CD14-positive monocyte (primary cell): Measurements from ENCODE around the gene NRXN3. TPM values are rescaled to one million over a fixed set of nuclear protein-coding genes. Genes with fewer than 3 reads are reported as not detected.

Experiments used
- DNase-seq, 3 donors: peaks; one replicate each; pipeline ENCODE4 v3.0.0-alpha.2; 2011 to 2022
- H2AFZ ChIP-seq: 2 replicates; pipeline ENCODE4 v1.6.0; 2012; ENCODE audit warnings: mild to moderate bottlenecking, low read depth, low read length, inconsistent platforms; ENCODE audit not compliant: insufficient read depth, poor library complexity, severe bottlenecking
- H3K27ac ChIP-seq, 2 donors: 1 replicate in 1 of 2; 2 replicates in 1 of 2; pipeline ENCODE4 v1.5.1; 2012 to 2013; ENCODE audit warnings: low read length in 2 of 2, control low read depth in 1 of 2, inconsistent platforms in 1 of 2, low read depth in 1 of 2, mild to moderate bottlenecking in 1 of 2
- H3K27me3 ChIP-seq, 2 donors: one replicate each; pipeline versions ENCODE4 v1.6.0 to v1.6.1; 2011 to 2013; ENCODE audit warnings: low read length in 2 of 2; ENCODE audit not compliant: control insufficient read depth in 2 of 2, insufficient read depth in 2 of 2
- H3K36me3 ChIP-seq, 2 donors: replicated peaks in 1 of 2; 1 replicate in 1 of 2; 2 replicates in 1 of 2; pipeline versions ENCODE4 v1.5.1 to v1.6.1; 2012 to 2013; ENCODE audit warnings: low read length in 2 of 2, control low read depth in 1 of 2, inconsistent platforms in 1 of 2, mild to moderate bottlenecking in 1 of 2; ENCODE audit not compliant: insufficient read depth in 2 of 2, control insufficient read depth in 1 of 2
- H3K4me1 ChIP-seq, 2 donors: 1 replicate in 1 of 2; 2 replicates in 1 of 2; pipeline versions ENCODE4 v1.5.1 to v1.6.1; 2012 to 2013; ENCODE audit warnings: low read length in 2 of 2, control low read depth in 1 of 2, inconsistent platforms in 1 of 2, mild to moderate bottlenecking in 1 of 2, moderate library complexity in 1 of 2; ENCODE audit not compliant: insufficient read depth in 2 of 2, control insufficient read depth in 1 of 2
- H3K4me2 ChIP-seq: replicated peaks from 2 replicates; pipeline ENCODE3; 2012; ENCODE audit warnings: low read length, moderate library complexity, mild to moderate bottlenecking; ENCODE audit not compliant: poor library complexity, severe bottlenecking; ENCODE audit errors: extremely low read depth
- H3K4me3 ChIP-seq, 3 experiments: fragments of 200-600 bp in 1 of 3; sonication (generic) in 1 of 3; replicated peaks in 1 of 3; 1 replicate in 2 of 3; 2 replicates in 1 of 3; pipeline ENCODE4 v1.5.1; 2011 to 2013; ENCODE audit warnings: low read length in 3 of 3, mild to moderate bottlenecking in 3 of 3, control low read depth in 2 of 3, low read depth in 2 of 3, inconsistent platforms in 1 of 3, moderate library complexity in 1 of 3
- H3K79me2 ChIP-seq: 2 replicates; pipeline ENCODE4 v1.6.0; 2012; ENCODE audit warnings: mild to moderate bottlenecking, control low read depth, inconsistent platforms, low read length, moderate library complexity; ENCODE audit not compliant: insufficient read depth
- H3K9ac ChIP-seq: 2 replicates; pipeline ENCODE4 v1.6.0; 2017; ENCODE audit warnings: low read length, mild to moderate bottlenecking; ENCODE audit not compliant: insufficient read depth, poor library complexity, severe bottlenecking
- H3K9me3 ChIP-seq, 2 donors: replicated peaks in 1 of 2; 1 replicate in 1 of 2; 2 replicates in 1 of 2; pipeline versions ENCODE4 v1.5.1 to v1.6.1; 2012 to 2013; ENCODE audit warnings: low read length in 2 of 2, control low read depth in 1 of 2; ENCODE audit not compliant: control insufficient read depth in 1 of 2, insufficient read depth in 1 of 2
- H4K20me1 ChIP-seq: 2 replicates; pipeline ENCODE4 v1.6.0; 2012; ENCODE audit warnings: mild to moderate bottlenecking, low read length, control low read depth, moderate library complexity; ENCODE audit not compliant: insufficient read depth
- H3K27ac Mint-ChIP-seq, 7 donors: one replicate each; pipeline ENCODE4 v1.8.0; 2020; ENCODE audit warnings: mild to moderate bottlenecking in 7 of 7, mixed read lengths in 7 of 7, moderate library complexity in 6 of 7, inconsistent platforms in 2 of 7
- H3K27me3 Mint-ChIP-seq, 3 donors: one replicate each; pipeline ENCODE4 v1.8.0; 2021 to 2022; ENCODE audit warnings: low read depth in 3 of 3, mild to moderate bottlenecking in 3 of 3, mixed read lengths in 3 of 3, moderate library complexity in 3 of 3, inconsistent platforms in 1 of 3
- H3K36me3 Mint-ChIP-seq, 2 donors: one replicate each; pipeline ENCODE4 v1.8.0; 2020; ENCODE audit warnings: mixed read lengths in 2 of 2, inconsistent platforms in 1 of 2, mild to moderate bottlenecking in 1 of 2
- H3K4me1 Mint-ChIP-seq: one replicate; pipeline ENCODE4 v1.8.0; 2020; ENCODE audit warnings: mild to moderate bottlenecking, mixed read lengths
- H3K4me3 Mint-ChIP-seq, 2 donors: one replicate each; pipeline ENCODE4 v1.8.0; 2020; ENCODE audit warnings: mild to moderate bottlenecking in 2 of 2, mixed read lengths in 2 of 2, moderate library complexity in 1 of 2
- H3K9me3 Mint-ChIP-seq, 7 donors: one replicate each; pipeline ENCODE4 v1.8.0; 2020 to 2022; ENCODE audit warnings: mixed read lengths in 7 of 7, mild to moderate bottlenecking in 6 of 7, moderate library complexity in 6 of 7, inconsistent platforms in 2 of 7
- WGBS: methylation state at CpG from one replicate; pipeline ENCODE4 v1.1.5; 2013; ENCODE audit warnings: missing lambda C conversion rate; ENCODE audit not compliant: insufficient coverage; 5-methylcytosine and 5-hydroxymethylcytosine counted together
- intact Hi-C, 2 donors: fragments of 100-400 bp; cut with micrococcal nuclease; formaldehyde crosslinking; loops; one replicate each; pipeline versions ENCODE4 v1.15.0 to v1.15.1; 2023
- polyA plus RNA-seq, 3 donors: library from polyadenylated mRNA; depleted of rRNA in 1 of 3; unstranded in 2 of 3; stranded (reverse) in 1 of 3; fragments of 300-500 nt in 2 of 3; fragments of >200 nt in 1 of 3; fragmentation: Illumina TruSeq in 2 of 3; gene quantifications; 1 replicate in 2 of 3; 2 replicates in 1 of 3; pipeline ENCODE4 v1.2.3, GENCODE V29; 2012 to 2021
- TF ChIP-seq, protein P1 (sequence below): fragments of 200-600 bp; IDR thresholded peaks from one replicate; pipeline ENCODE4 v1.8.0; 2022; ENCODE audit warnings: antibody characterized with exemption, mild to moderate bottlenecking

NRXN3 gene
- polyA plus RNA-seq, 3 donors, result not detected

DNA sequence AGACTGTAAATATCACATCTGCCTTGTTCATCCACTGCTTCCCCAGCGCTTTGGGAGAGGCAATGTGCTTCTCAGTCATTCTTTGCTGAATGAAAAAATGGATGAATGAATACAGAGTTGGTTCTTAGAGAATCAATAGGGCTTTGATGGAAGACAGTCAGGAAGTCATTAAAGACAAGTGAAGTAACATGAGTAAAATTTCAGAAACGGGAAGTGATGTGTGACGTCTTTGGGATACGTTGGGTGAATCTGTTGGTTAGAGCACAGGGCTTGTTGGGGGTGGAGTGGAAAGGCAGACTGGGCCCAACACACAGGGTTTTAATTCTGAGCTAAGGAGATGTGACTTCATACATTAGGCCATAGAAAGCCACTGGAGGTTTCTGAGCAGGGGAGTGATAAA lies 39.0 kb upstream of the NRXN3 start:
- Mint-ChIP-seq H3K36me3 (no peaks in the 10 kb centered on the region), H3K27ac (no peak overlapping the region), H3K27me3 (peaks cover 0 to 1% (median 0%) of the 10 kb centered on the region in 3 donors), H3K4me1 (peaks cover 13% of the 10 kb centered on the region), H3K9me3 (peaks cover 0 to 3% (median 0%) of the 10 kb centered on the region in 7 donors), H3K4me3 (no peak overlapping the region)
- no peak overlapping the region for H3K27ac ChIP-seq
- no peak overlapping the region for H2AFZ ChIP-seq
- no peaks in the 10 kb centered on the region for H3K27me3 ChIP-seq
- peak in 1 of 3 donors; percentile 17 for DNase-seq
- no peaks in the 10 kb centered on the region for H4K20me1 ChIP-seq
- no peak overlapping the region for H3K4me3 ChIP-seq
- no peaks in the 10 kb centered on the region for H3K36me3 ChIP-seq
- no peaks in the 10 kb centered on the region for H3K9me3 ChIP-seq
- no peak overlapping the region for H3K4me2 ChIP-seq
- intact Hi-C loops, result no loop called here
- TF ChIP-seq, protein P1, sequence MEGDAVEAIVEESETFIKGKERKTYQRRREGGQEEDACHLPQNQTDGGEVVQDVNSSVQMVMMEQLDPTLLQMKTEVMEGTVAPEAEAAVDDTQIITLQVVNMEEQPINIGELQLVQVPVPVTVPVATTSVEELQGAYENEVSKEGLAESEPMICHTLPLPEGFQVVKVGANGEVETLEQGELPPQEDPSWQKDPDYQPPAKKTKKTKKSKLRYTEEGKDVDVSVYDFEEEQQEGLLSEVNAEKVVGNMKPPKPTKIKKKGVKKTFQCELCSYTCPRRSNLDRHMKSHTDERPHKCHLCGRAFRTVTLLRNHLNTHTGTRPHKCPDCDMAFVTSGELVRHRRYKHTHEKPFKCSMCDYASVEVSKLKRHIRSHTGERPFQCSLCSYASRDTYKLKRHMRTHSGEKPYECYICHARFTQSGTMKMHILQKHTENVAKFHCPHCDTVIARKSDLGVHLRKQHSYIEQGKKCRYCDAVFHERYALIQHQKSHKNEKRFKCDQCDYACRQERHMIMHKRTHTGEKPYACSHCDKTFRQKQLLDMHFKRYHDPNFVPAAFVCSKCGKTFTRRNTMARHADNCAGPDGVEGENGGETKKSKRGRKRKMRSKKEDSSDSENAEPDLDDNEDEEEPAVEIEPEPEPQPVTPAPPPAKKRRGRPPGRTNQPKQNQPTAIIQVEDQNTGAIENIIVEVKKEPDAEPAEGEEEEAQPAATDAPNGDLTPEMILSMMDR, result no peak
- no peaks in the 10 kb centered on the region for H3K4me1 ChIP-seq
- H3K9ac ChIP-seq, result no peak overlapping the region
- H3K79me2 ChIP-seq, result no peaks in the 10 kb centered on the region
- WGBS, result 41% methylated on average over 4 of the region's 4 CpGs

DNA sequence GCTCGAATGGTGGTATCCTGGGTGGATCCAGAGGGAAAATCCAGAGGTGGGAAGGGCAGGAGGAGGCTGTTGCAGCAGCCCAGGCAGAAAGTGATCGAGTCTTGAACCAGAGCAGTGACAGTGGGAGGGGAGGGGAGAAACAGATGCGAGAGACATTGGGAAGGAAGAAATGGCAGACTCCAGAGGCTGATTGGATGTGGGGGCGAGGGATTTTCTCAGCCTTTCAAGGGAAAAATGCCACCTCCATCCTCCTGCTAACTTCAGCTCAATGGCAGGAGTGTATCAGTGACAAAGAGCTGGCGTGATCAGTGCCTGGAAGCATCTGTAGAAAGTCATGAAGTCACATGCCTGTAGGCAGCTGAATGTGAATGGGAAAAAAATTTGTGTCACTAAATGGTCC lies 38.6 kb upstream of the NRXN3 start:
- peaks cover 0 to 3% (median 0%) of the 10 kb centered on the region in 7 donors for H3K9me3 Mint-ChIP-seq
- Histone ChIP-seq H3K4me3 (no peak overlapping the region), H3K36me3 (no peaks in the 10 kb centered on the region), H3K4me2 (no peak overlapping the region), H3K4me1 (no peaks in the 10 kb centered on the region), H3K9me3 (no peaks in the 10 kb centered on the region), H3K27me3 (no peaks in the 10 kb centered on the region), H3K9ac (no peak overlapping the region), H3K27ac (no peak overlapping the region), H4K20me1 (no peaks in the 10 kb centered on the region), H3K79me2 (no peaks in the 10 kb centered on the region), H2AFZ (no peak overlapping the region)
- WGBS, result 88% methylated on average over 4 of the region's 5 CpGs
- peak overlapping the region in 1 of 7 donors; percentile 13 for H3K27ac Mint-ChIP-seq
- H3K4me1 Mint-ChIP-seq, result peaks cover 13% of the 10 kb centered on the region
- H3K27me3 Mint-ChIP-seq, result peaks cover 0 to 1% (median 0%) of the 10 kb centered on the region in 3 donors
- DNase-seq, result no peak
- H3K4me3 Mint-ChIP-seq, result no peak overlapping the region
- intact Hi-C loops, result no loop called here
- TF ChIP-seq, protein P1, result no peak
- H3K36me3 Mint-ChIP-seq, result no peaks in the 10 kb centered on the region
